ENCODE measurements around the gene IL6R.

Gene IL6R

GRCh38 chr1:154408174-154408777 is 3.1 kb downstream of the IL6R start:
- no peak for TF ChIP-seq CTCF (IDR thresholded peaks at IDR 0.05; ENCODE audit: insufficient read depth, low read length, poor library complexity, severe bottlenecking)
- DNase-seq (ENCODE audit: extremely low read depth, insufficient read length) = no peak
- Histone ChIP-seq H3K4me3 (replicated peaks; ENCODE audit: low read depth, low read length) (peak overlapping the region; percentile 9; the same call in 1 of the 2 replicates), H3K27me3 (replicated peaks; ENCODE audit: control insufficient read depth, insufficient read depth, low read length) (no peaks in the 10 kb centered on the region), H3K36me3 (ENCODE audit: control insufficient read depth, insufficient read depth, low read length) (no peaks in the 10 kb centered on the region)

- Histone ChIP-seq H3K27me3 (replicated peaks; ENCODE audit: control insufficient read depth, insufficient read depth, low read length) (no peaks in the 10 kb centered on the region), H3K4me3 (replicated peaks; ENCODE audit: low read depth, low read length) (no peak overlapping the region), H3K36me3 (ENCODE audit: control insufficient read depth, insufficient read depth, low read length) (no peaks in the 10 kb centered on the region)
- DNase-seq (ENCODE audit: extremely low read depth, insufficient read length) = no peak
- no peak for TF ChIP-seq CTCF (IDR thresholded peaks at IDR 0.05; ENCODE audit: insufficient read depth, low read length, poor library complexity, severe bottlenecking)
These were observed 5.2 kb downstream of the IL6R start for GRCh38 chr1:154410185-154410827.

DNA sequence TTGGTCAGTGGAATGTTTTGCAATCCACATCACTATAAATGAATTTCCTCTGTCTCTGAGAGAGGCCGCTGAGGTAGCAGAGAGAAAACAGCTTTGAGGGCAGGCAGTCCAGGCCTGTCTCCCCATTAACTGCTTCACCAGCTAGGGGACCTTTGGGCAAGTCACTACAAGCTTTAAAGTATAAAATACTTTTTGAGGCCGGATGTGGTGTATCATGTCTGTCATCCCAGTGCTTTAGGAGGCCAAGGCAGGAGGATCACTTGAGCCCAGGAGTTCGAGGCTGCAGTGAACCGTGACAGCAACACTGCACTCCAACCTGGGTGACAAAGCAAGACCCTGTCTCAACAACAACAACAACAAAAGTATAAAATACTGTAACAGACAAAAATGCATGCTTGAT is 6.4 kb downstream of the IL6R start:
- H3K4me3 ChIP-seq (replicated peaks; ENCODE audit: low read depth, low read length) = no peak overlapping the region
- H3K27me3 ChIP-seq (replicated peaks; ENCODE audit: control insufficient read depth, insufficient read depth, low read length) = no peaks in the 10 kb centered on the region
- no peak for TF ChIP-seq CTCF (IDR thresholded peaks at IDR 0.05; ENCODE audit: insufficient read depth, low read length, poor library complexity, severe bottlenecking)
- H3K36me3 ChIP-seq (ENCODE audit: control insufficient read depth, insufficient read depth, low read length) = no peaks in the 10 kb centered on the region
- no peak for DNase-seq (ENCODE audit: extremely low read depth, insufficient read length)

- Histone ChIP-seq H3K4me3 (replicated peaks; ENCODE audit: low read depth, low read length) (no peak overlapping the region), H3K36me3 (ENCODE audit: control insufficient read depth, insufficient read depth, low read length) (no peaks in the 10 kb centered on the region), H3K27me3 (replicated peaks; ENCODE audit: control insufficient read depth, insufficient read depth, low read length) (no peaks in the 10 kb centered on the region)
- no peak for DNase-seq (ENCODE audit: extremely low read depth, insufficient read length)
- TF ChIP-seq CTCF (IDR thresholded peaks at IDR 0.05; ENCODE audit: insufficient read depth, low read length, poor library complexity, severe bottlenecking) = no peak
These were observed 8.1 kb downstream of the IL6R start for GRCh38 chr1:154413177-154413783.

GRCh38 chr1:154414606-154415005 is 9.5 kb downstream of the IL6R start:
- no peak for TF ChIP-seq CTCF (IDR thresholded peaks at IDR 0.05; ENCODE audit: insufficient read depth, low read length, poor library complexity, severe bottlenecking)
- DNase-seq (ENCODE audit: extremely low read depth, insufficient read length) = no peak
- Histone ChIP-seq H3K27me3 (replicated peaks; ENCODE audit: control insufficient read depth, insufficient read depth, low read length) (no peaks in the 10 kb centered on the region), H3K4me3 (replicated peaks; ENCODE audit: low read depth, low read length) (no peak overlapping the region), H3K36me3 (ENCODE audit: control insufficient read depth, insufficient read depth, low read length) (no peaks in the 10 kb centered on the region)
